HTR-8/SVneo (cell line): ENCODE data around the gene ARHGDIG.

Source experiments
- DNase-seq: peaks from one replicate; pipeline ENCODE4 v3.0.0; 2011; ENCODE audit warnings: low spot score, mixed read lengths; ENCODE audit not compliant: insufficient read length
- FAIRE-seq: peaks from 2 replicates; lab custom pipeline; 2011; peaks lifted over from hg19 to GRCh38; lab: Jason Lieb, UNC

Gene ARHGDIG

DNA sequence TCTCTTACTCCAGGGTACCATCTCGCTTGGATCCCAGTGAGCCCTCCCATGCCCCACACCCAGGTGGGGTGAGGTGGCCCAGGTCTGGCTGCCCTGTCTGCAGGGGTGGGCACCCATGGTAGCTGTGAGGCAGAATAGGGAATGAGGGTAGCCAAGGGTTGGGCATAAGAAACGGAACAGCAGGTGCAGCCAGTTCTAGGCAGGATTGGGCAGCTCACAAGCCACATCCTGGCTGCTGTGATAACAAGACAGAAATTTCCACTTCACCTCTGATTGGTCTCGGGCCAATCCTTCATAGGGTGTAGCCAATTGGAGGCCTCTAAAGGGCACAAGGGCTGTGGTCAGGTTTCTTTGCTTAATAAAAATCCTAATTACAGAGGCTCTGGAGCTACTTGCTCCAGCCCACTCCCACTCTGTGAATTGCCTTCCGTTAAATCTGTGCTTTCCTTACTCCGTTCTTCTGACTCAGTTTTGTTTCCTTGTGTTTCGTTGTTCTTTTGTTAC, 1.5 kb upstream of the ARHGDIG start:
- DNase-seq: peak; percentile 41
- peak; percentile 36 for FAIRE-seq

DNA sequence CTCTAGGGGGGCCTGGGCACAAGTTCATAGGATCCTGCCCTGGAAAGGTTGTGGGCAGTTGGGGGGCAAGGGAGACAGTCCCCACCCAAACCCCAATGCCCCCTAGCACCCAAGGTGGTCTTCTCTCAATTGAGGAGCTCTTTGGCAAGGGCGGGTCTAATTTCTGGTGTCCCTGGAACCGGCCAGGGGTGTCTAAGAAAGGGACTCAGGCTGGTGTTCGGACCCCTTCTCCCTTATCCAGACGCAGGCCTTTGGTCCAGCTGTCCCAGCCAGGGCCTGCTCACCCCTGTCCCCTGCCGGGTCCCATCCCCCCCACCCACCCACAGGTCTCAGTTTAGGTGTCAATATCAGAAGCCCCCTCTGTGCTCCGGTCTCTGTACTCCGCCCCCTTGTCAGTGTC, 860 bp upstream of the ARHGDIG start:
- DNase-seq: no peak
- no peak for FAIRE-seq

DNA sequence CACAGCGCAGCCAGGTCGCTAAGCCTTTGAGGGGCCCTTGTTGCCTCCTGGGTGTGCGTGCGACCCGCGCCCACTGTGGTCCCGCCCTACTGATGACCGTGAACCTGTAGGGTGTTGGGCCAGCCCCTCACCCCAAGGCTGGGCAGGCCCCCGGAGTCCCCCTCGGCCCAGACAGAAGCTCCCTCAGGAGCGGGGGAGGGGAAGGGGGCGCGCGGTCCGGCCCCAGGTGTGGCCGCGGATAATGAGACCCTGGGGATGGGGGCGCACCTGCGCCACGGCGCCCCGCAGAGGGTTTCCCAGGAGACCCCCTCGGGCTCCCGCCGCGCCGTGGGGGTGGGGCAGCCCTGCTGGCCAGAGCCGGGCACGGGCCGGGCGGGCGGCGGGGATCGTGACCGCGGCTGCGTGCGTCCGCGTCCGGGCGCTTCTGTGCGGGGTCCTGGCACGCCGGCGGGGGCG, 358 bp upstream of the ARHGDIG start:
- FAIRE-seq (no peak), DNase-seq (no peak)

DNA sequence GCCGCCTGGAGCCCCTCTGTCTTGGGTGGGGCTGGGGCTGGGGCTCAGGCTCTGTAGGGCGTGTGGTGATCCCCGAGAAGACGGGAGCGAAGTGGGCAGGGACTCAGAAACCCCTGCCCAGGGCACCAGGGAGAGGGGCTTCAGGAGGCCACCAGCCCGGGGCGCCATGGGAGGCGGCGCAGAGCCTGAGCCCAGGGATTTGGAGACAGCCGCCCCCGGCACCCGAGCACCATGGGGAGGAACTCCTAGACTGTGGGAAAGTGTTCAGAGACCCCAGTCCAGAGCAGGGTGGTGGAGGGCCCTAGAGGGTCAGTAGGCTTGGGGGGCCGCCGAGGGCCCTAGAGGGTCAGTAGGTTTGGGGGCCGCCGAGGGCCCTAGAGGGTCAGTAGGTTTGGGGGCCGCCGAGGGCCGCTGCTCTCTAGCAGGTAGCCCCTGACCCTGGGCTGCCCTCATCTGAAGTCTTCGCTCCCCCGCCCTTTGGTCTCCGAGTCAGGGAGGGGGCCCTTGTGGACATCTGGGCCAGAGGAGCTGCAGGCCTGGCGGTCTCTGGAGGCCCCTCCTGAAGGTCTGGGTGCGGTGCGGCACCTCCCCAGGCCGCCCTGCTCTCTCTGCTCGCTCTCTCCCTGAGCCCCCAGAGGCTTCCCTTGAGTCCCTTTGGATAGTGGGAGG, 734 bp downstream of the ARHGDIG start:
- DNase-seq (no peak), FAIRE-seq (no peak)

DNA sequence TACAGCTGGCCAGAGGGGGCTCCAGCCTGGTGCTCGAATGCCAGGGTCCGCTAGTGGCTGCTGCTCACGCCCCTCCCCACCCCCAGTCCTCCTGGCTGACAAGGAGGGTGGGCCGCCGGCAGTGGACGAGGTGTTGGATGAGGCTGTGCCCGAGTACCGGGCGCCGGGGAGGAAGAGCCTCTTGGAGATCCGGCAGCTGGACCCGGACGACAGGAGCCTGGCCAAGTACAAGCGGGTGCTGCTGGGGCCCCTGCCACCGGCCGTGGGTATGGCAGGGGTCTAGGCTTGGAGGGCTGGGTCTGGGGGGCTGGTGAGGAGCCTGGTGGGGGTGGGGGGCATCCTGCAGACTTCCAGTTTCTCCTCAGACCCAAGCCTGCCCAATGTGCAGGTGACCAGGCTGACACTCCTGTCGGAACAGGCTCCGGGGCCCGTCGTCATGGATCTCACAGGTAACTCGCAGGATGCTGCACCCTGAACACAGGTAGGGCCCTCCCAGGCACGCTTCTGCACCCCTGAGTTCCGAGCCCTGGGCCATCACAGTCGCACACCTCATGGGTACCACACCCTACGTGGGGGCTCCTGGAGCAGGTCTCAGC, 1.4 kb downstream of the ARHGDIG start:
- FAIRE-seq: no peak
- DNase-seq: no peak

DNA sequence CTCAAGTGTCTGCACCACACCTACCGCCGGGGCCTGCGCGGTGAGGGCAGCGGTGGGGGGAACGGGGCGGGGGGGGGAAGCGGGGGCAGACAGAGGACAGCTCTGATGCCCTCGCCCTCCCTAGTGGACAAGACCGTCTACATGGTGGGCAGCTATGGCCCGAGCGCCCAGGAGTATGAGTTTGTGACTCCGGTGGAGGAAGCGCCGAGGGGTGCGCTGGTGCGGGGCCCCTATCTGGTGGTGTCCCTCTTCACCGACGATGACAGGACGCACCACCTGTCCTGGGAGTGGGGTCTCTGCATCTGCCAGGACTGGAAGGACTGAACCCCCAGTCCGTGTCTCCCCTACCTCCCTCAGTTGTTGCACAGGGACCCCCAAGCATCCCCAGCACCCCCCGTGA, 2.1 kb downstream of the ARHGDIG start:
- DNase-seq (no peak), FAIRE-seq (no peak)

DNA sequence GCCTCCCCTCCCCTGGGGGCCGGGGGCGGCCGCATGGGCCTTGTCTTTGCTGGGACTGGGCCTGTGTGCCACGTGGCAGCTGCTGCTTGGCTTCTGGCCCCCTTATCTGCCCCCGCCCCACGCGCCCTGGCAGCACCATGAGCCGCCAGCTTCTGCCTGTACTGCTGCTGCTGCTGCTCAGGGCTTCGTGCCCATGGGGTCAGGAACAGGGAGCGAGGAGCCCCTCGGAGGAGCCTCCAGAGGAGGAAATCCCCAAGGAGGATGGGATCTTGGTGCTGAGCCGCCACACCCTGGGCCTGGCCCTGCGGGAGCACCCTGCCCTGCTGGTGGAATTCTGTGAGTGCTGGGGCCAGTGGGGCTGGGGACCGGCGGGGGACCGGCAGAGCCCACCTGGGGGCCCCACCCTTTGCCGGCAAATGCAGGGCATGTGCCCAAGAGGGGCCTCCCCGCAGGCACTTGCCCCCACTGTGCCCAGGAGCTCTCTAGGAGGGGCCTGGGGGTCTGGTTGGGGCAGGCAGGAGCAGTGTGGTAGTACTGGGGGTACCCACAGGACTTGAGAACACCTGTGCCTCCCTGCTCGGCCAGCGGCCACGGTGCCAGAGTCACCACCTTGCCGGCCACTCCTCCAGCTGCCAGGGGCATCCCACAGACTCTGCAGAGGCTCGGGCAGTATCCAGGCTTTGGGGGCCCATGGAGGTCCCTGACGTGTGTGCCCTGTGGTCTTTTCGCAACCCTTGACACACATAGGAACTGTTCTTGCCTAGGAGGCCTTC, 2.8 kb downstream of the ARHGDIG start, which contains the start of gene PDIA2:
TSS of gene PDIA2 (plus strand) at position 132 of the 773 bp plus-strand sequence. CDS start at position 138, 6 bp downstream.
- no peak for FAIRE-seq
- DNase-seq: no peak

DNA sequence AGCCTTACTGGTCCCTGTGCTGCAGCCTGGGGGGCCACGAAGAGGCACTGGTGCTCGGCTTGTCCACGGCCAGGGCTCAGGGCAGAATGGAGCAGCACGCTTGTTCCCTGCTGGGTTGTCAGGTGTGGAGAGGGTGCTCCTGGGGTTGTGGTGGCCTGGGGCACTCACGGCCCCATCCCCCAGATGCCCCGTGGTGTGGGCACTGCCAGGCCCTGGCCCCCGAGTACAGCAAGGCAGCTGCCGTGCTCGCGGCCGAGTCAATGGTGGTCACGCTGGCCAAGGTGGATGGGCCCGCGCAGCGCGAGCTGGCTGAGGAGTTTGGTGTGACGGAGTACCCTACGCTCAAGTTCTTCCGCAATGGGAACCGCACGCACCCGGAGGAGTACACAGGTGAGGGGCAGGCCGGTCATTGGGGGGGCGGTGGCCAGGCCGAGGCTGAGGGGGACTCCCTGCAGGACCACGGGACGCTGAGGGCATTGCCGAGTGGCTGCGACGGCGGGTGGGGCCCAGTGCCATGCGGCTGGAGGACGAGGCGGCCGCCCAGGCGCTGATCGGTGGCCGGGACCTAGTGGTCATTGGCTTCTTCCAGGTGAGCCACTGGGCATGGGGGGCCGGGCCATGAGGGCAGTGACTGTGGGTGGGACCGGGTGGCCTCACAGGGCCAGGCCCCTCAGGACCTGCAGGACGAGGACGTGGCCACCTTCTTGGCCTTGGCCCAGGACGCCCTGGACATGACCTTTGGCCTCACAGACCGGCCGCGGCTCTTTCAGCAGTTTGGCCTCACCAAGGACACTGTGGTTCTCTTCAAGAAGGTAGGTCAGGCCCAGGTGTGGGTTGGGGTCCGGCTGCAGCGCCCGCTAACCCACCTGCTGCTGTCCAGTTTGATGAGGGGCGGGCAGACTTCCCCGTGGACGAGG, 4.1 kb downstream of the ARHGDIG start:
- DNase-seq (no peak), FAIRE-seq (no peak)

DNA sequence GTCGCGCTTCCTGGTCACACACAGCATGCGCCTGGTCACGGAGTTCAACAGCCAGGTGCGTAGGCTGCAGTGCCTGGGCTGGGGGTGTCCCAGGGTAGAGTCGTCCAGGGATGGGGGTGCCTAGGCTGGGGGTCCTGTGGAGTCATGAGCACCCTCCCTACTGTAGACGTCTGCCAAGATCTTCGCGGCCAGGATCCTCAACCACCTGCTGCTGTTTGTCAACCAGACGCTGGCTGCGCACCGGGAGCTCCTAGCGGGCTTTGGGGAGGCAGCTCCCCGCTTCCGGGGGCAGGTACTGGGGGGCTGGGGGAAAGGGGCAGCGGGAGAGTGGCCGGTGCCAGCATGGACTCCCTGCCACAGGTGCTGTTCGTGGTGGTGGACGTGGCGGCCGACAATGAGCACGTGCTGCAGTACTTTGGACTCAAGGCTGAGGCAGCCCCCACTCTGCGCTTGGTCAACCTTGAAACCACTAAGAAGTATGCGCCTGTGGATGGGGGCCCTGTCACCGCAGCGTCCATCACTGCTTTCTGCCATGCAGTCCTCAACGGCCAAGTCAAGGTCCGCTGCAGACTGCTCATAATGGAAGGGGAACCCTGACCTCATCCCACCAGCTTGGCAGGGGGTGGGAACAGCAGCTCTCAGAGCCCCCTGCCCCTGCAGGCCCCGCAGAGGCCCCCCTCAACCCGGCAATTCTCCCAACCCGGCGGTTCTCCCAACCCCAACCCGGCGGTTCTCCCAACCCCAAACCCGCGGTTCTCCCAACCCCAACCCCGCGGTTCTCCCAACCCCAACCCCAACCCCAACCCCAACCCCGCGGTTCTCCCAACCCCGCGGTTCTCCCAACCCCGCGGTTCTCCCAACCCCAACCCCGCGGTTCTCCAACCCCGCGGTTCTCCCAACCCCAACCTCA, 5.0 kb downstream of the ARHGDIG start:
- DNase-seq (no peak), FAIRE-seq (no peak)

DNA sequence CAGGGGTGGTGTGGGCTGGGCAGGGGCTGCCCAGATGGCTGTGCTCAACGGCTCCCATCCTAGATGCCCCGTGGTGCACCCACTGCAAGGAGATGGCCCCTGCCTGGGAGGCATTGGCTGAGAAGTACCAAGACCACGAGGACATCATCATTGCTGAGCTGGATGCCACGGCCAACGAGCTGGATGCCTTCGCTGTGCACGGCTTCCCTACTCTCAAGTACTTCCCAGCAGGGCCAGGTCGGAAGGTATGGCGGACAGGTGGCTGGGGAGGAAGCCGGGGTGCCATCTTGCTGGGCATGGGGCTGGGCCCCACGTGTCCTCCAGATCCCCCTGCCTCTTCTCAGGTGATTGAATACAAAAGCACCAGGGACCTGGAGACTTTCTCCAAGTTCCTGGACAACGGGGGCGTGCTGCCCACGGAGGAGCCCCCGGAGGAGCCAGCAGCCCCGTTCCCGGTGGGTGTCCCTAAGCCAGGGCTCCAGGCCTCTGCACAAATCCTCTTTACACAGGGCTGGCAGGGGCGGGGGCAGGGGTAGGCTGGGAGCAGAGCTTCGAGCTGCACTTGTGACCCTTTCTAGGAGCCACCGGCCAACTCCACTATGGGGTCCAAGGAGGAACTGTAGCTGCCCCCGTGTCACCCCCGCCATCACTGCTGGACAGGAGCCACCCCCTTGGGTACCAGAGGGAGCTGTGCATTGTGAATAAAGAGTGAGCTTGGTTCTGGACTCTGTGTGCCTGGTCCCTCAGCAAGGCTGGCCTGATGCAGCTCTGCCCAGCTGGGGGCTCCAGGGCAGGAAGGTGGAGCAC, 6.3 kb downstream of the ARHGDIG start:
- no peak for DNase-seq
- FAIRE-seq: no peak

DNA sequence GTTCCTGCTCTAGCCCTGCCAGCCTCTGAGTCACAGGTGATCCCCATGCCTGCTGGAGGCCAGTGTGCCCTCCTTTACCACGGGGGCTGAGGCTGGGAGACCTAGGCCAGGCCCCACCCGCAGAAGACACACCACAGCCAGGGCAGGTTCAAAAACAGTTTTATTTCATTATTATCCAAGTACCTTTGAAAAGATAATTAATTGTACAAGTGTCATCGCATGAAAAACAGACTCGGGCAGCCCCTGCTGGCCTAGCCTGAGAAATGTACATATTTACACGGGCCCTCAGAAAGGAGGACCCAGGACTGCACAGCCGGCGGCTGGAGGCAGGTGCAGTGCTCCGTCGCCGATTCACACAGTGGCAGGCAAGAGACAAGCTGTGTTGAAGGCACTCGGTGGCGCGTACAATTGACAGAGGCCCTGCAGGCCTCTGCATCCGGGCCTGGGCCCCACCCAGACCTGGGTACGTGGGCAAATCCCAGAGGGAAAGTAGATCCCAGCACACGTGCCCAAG, 7.0 kb downstream of the ARHGDIG start:
- FAIRE-seq: no peak
- no peak for DNase-seq

DNA sequence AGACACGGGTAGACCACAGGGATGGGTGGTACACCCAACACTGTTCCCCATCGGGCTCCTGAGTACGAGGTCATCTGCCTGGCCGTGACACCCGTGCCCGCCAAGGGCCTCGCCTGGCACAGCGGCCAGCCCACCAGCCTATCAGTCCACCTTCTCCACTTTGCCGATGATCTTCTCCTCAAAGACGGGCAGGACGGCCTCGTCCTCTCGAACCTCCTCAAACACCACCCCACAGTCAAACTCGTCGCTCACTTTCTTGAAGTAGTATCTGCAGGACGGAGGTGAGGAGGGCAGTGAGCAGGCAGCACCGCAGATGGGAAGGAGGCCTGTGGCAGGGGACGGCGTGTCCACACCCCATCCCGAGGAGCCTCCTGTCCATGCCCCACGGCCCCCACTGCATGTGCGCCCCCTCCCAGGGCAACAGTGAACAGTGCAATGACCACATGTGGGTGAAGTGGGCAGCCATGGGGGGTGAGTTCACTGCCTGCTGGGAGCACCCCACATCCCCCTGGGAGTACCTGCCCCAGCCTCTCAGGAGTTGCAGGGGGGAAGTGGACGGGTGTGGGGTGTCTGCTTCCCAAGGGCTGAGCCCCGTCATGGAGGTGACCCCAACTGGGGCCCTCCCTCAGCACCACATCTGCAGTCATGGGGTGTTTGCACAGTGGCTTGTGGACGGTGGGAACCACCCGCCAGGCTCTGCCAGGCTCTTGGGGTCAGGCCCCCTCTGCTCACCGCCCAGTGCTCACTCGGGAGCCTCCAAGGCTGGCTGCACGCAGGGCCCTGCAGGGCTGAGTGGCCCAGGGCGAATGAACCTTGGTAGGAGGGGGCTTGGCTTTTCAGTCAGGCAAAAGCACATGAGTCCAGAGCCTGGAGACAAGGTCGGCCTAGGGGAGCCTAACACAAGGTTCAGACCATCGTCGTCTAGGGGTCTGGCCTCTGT, 7.9 kb downstream of the ARHGDIG start:
- DNase-seq: no peak
- FAIRE-seq: no peak

DNA sequence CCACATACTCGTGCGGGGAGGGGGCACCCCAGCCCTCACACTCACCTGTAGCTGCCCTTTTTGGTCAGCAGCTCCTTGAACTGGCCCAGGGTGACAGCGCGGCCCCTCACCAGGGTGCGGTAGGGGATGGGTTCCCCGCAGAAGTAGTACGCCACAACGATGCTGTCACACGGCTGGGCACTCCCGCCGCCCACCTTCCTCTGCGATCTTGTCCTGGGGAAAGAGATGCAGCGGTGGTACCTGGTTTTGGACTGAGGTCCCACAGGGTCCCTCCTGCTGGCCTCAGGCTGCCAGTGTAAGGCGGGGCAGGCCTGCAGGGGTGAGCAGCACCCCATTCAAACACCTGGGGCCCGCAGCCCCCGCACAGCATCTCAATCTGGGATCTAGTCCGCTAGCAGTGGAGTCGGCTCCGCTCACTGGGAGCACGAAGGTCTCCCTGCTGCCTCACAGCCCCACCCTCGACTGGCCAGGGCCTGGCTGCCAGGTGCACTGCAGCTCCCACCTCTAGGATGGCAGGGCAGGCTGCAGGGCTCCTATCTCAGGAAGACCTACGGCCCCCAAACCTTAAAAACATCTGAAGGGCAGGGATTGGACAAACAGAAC, 9.1 kb downstream of the ARHGDIG start:
- FAIRE-seq (no peak), DNase-seq (no peak)

DNA sequence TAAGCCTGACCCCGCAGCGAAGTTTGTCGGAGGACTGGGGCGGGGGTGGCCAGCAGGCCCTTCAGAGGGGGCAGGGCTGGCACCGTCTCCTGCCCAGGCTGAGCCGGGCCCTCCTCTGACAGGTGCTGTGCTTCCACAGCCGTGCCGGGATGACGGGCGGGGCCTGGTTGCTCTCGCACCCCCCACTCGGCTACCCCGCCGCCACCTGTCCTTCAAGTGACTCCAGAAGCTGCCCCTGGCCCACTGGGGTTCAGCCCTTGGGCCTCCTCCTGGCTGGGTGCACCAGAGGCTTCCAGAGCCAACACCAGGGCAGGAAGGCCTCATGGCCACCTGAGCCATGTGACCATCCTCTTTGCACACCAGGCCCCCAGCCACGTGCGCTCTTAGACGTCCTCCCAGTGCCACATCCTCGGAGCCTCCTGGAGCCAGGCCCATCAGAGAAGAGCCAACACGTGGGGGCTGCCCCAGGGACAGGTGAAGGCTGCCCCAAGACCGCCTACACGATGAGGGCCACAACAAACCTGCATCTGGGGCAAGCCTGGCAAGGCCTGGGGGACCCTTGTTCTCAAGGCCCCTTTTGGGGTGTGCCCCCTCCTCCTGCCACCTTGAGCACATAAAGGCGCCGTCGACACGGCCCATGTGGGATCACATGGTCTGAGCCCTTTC, 9.8 kb downstream of the ARHGDIG start:
- DNase-seq (no peak), FAIRE-seq (no peak)

DNA sequence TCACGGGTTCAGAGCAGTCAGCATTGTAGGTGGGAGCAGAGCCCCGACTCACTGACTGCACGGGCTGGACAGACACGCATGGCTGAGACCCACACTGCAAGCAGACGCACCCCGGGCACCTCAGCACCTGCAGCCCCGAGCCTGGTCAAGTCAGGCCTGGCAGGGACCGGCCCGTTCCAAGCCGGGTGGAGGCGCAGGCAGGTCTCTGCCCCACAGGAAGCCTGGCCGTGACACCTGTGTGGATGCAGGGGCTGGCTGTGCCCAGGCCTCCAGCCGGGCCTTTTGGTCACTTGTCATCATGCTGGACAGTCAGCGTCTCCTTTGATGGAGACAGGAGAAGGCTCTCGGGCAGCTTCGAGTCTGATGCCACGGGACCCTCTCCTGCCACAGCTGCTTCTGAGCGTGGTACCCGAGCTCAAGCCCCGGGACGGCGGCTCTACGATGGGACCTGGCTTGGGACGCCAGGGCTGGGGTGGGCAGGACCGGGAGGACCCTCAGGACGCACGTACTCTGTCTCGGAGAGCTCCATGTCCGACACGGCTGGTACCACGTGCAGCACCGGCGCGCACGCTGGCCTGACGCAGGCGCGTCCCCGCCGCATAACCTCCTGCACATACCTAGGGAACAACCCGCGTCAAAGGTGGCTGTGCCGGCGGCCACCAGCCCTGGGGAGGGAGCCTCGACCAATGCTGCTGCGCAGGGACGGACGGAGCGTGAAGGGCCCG, 10.5 kb downstream of the ARHGDIG start:
- FAIRE-seq (no peak), DNase-seq (no peak)
